ENCODE measurements around the gene ANKZF1. TPM values are rescaled to one million over a fixed set of nuclear protein-coding genes. Genes with fewer than 3 reads are reported as not detected.

ANKZF1 gene
- total and polyA plus RNA-seq, 2 of the 4 experiments (the other 2 are of a cell fraction): 18.6 to 33.8 TPM

- dilution Hi-C loops (cut with HindIII; ENCODE audit: low sequenced_read_pairs, unreplicated experiment) (no loop called here), in situ Hi-C loops (cut with MboI; ENCODE audit: low sequenced_read_pairs) (no loop called here), intact Hi-C loops (cut with micrococcal nuclease) (no loop called here)
- Histone ChIP-seq H3K9me3 (ENCODE audit: control insufficient read depth, insufficient read depth, low read length) (no peaks in the 10 kb centered on the region), H2BK5ac (ENCODE audit: low read depth, low read length, poor library complexity, severe bottlenecking) (no peak overlapping the region), H3K27ac (ENCODE audit: insufficient read depth, low read length) (no peak overlapping the region), H3K9ac (ENCODE audit: low read depth, low read length) (no peak overlapping the region), H3K27me3 (ENCODE audit: control insufficient read depth, insufficient read depth, low read length) (no peaks in the 10 kb centered on the region), H3K23ac (ENCODE audit: low read depth, low read length) (no peak overlapping the region), H4K5ac (ENCODE audit: low read depth, low read length) (no peak overlapping the region), H3K4me3 (ENCODE audit: insufficient read depth, low read depth, low read length) (no peak overlapping the region), H3K36me3 (ENCODE audit: control insufficient read depth, insufficient read depth, low read length) (peaks cover 43% of the 10 kb centered on the region), H4K91ac (ENCODE audit: insufficient read depth, low read depth, low read length) (no peak overlapping the region), H2BK120ac (ENCODE audit: low read depth, low read length) (no peak overlapping the region), H2AK9ac (replicated peaks; ENCODE audit: low read depth, low read length, poor library complexity) (no peak overlapping the region), H4K20me1 (ENCODE audit: insufficient read depth, low read length) (peaks cover 7% of the 10 kb centered on the region; the same call in 1 of the 2 replicates), H2BK20ac (ENCODE audit: low read depth, low read length) (no peak overlapping the region), H3K9me1 (ENCODE audit: insufficient read depth, low read length) (0 out of 2 replicates have a peak, but pooled peaks cover 2% of the 10 kb centered on the region), H3K18ac (ENCODE audit: low read depth, low read length) (no peak overlapping the region), H2AK5ac (ENCODE audit: low read depth, low read length) (no peak overlapping the region), H4K8ac (ENCODE audit: low read depth in 2 of 2, low read length in 2 of 2) (no peak overlapping the region), H3K4me2 (ENCODE audit: low read depth, low read length) (no peak overlapping the region), H3K79me1 (ENCODE audit: low read depth in 1 of 2, low read length in 2 of 2) (peaks cover 22 to 28% of the 10 kb centered on the region in 2 experiments), H3K14ac (replicated peaks; ENCODE audit: low read depth, low read length) (no peak overlapping the region), H2AFZ (replicated peaks; ENCODE audit: low read length, poor library complexity) (no peak overlapping the region), H3K4me1 (ENCODE audit: control insufficient read depth, insufficient read depth, low read length) (no peaks in the 10 kb centered on the region), H2BK15ac (ENCODE audit: low read depth, low read length) (no peak overlapping the region), H3K4ac (ENCODE audit: low read depth, low read length) (no peak overlapping the region), H3K56ac (ENCODE audit: extremely low read depth, insufficient read depth, low read length) (no peak overlapping the region)
- WGBS, 2 experiments (ENCODE audit: extremely low coverage in 2 of 2, insufficient read length in 1 of 2): no CpG with 5 or more reads among the region's 2 CpGs
- TF ChIP-seq NFE2L2 (IDR thresholded peaks at IDR 0.05; ENCODE audit: low read depth, low read length) (no peak), MXI1 (IDR thresholded peaks at IDR 0.05; ENCODE audit: borderline replicate concordance, low read depth, low read length) (no peak), CEBPB (IDR thresholded peaks at IDR 0.05; ENCODE audit: low read depth, low read length) (no peak), RCOR1 (IDR thresholded peaks at IDR 0.05; ENCODE audit: insufficient replicate concordance, low read length) (no peak), SMC3 (IDR thresholded peaks at IDR 0.05; ENCODE audit: low read depth, low read length) (no peak), ELK1 (IDR thresholded peaks at IDR 0.05; ENCODE audit: borderline replicate concordance, low read depth, low read length) (no peak), BHLHE40 (IDR thresholded peaks at IDR 0.05; ENCODE audit: low read depth, low read length) (no peak), POLR2A (IDR thresholded peaks at IDR 0.05; ENCODE audit: low read depth, low read length) (no peak), MAZ (IDR thresholded peaks at IDR 0.05; ENCODE audit: borderline replicate concordance, low read depth, low read length) (no peak), CHD1 (IDR thresholded peaks at IDR 0.05; ENCODE audit: low read depth, low read length) (no peak)
- ChIA-PET CTCF (no interaction called here), POLR2A (ENCODE audit: unreplicated experiment) (no interaction called here)
- DNase-seq (no peak), ATAC-seq (ENCODE audit: low read depth) (no peak)
- BruUV-seq (replicated peaks): no TSS peak
Observed at GRCh38 chr2:219184121-219184520, 45.5 kb upstream of the ANKZF1 start.
